CD14-positive monocyte (primary cell): ENCODE measurements around the gene CNTNAP2. TPM values are rescaled to one million over a fixed set of nuclear protein-coding genes. Genes with fewer than 3 reads are reported as not detected.

Experiments
- DNase-seq, 3 donors: peaks; one replicate each; pipeline ENCODE4 v3.0.0-alpha.2; 2011 to 2022
- H2AFZ ChIP-seq: 2 replicates; pipeline ENCODE4 v1.6.0; 2012; ENCODE audit warnings: mild to moderate bottlenecking, low read depth, low read length, inconsistent platforms; ENCODE audit not compliant: insufficient read depth, poor library complexity, severe bottlenecking
- H3K27ac ChIP-seq, 2 donors: 1 replicate in 1 of 2; 2 replicates in 1 of 2; pipeline ENCODE4 v1.5.1; 2012 to 2013; ENCODE audit warnings: low read length in 2 of 2, control low read depth in 1 of 2, inconsistent platforms in 1 of 2, low read depth in 1 of 2, mild to moderate bottlenecking in 1 of 2
- H3K27me3 ChIP-seq, 2 donors: one replicate each; pipeline versions ENCODE4 v1.6.0 to v1.6.1; 2011 to 2013; ENCODE audit warnings: low read length in 2 of 2; ENCODE audit not compliant: control insufficient read depth in 2 of 2, insufficient read depth in 2 of 2
- H3K36me3 ChIP-seq, 2 donors: replicated peaks in 1 of 2; 1 replicate in 1 of 2; 2 replicates in 1 of 2; pipeline versions ENCODE4 v1.5.1 to v1.6.1; 2012 to 2013; ENCODE audit warnings: low read length in 2 of 2, control low read depth in 1 of 2, inconsistent platforms in 1 of 2, mild to moderate bottlenecking in 1 of 2; ENCODE audit not compliant: insufficient read depth in 2 of 2, control insufficient read depth in 1 of 2
- H3K4me1 ChIP-seq, 2 donors: 1 replicate in 1 of 2; 2 replicates in 1 of 2; pipeline versions ENCODE4 v1.5.1 to v1.6.1; 2012 to 2013; ENCODE audit warnings: low read length in 2 of 2, control low read depth in 1 of 2, inconsistent platforms in 1 of 2, mild to moderate bottlenecking in 1 of 2, moderate library complexity in 1 of 2; ENCODE audit not compliant: insufficient read depth in 2 of 2, control insufficient read depth in 1 of 2
- H3K4me2 ChIP-seq: replicated peaks from 2 replicates; pipeline ENCODE3; 2012; ENCODE audit warnings: low read length, moderate library complexity, mild to moderate bottlenecking; ENCODE audit not compliant: poor library complexity, severe bottlenecking; ENCODE audit errors: extremely low read depth
- H3K4me3 ChIP-seq, 3 experiments: fragments of 200-600 bp in 1 of 3; sonication (generic) in 1 of 3; replicated peaks in 1 of 3; 1 replicate in 2 of 3; 2 replicates in 1 of 3; pipeline ENCODE4 v1.5.1; 2011 to 2013; ENCODE audit warnings: low read length in 3 of 3, mild to moderate bottlenecking in 3 of 3, control low read depth in 2 of 3, low read depth in 2 of 3, inconsistent platforms in 1 of 3, moderate library complexity in 1 of 3
- H3K79me2 ChIP-seq: 2 replicates; pipeline ENCODE4 v1.6.0; 2012; ENCODE audit warnings: mild to moderate bottlenecking, control low read depth, inconsistent platforms, low read length, moderate library complexity; ENCODE audit not compliant: insufficient read depth
- H3K9ac ChIP-seq: 2 replicates; pipeline ENCODE4 v1.6.0; 2017; ENCODE audit warnings: low read length, mild to moderate bottlenecking; ENCODE audit not compliant: insufficient read depth, poor library complexity, severe bottlenecking
- H3K9me3 ChIP-seq, 2 donors: replicated peaks in 1 of 2; 1 replicate in 1 of 2; 2 replicates in 1 of 2; pipeline versions ENCODE4 v1.5.1 to v1.6.1; 2012 to 2013; ENCODE audit warnings: low read length in 2 of 2, control low read depth in 1 of 2; ENCODE audit not compliant: control insufficient read depth in 1 of 2, insufficient read depth in 1 of 2
- H4K20me1 ChIP-seq: 2 replicates; pipeline ENCODE4 v1.6.0; 2012; ENCODE audit warnings: mild to moderate bottlenecking, low read length, control low read depth, moderate library complexity; ENCODE audit not compliant: insufficient read depth
- H3K27ac Mint-ChIP-seq, 7 donors: one replicate each; pipeline ENCODE4 v1.8.0; 2020; ENCODE audit warnings: mild to moderate bottlenecking in 7 of 7, mixed read lengths in 7 of 7, moderate library complexity in 6 of 7, inconsistent platforms in 2 of 7
- H3K27me3 Mint-ChIP-seq, 3 donors: one replicate each; pipeline ENCODE4 v1.8.0; 2021 to 2022; ENCODE audit warnings: low read depth in 3 of 3, mild to moderate bottlenecking in 3 of 3, mixed read lengths in 3 of 3, moderate library complexity in 3 of 3, inconsistent platforms in 1 of 3
- H3K36me3 Mint-ChIP-seq, 2 donors: one replicate each; pipeline ENCODE4 v1.8.0; 2020; ENCODE audit warnings: mixed read lengths in 2 of 2, inconsistent platforms in 1 of 2, mild to moderate bottlenecking in 1 of 2
- H3K4me1 Mint-ChIP-seq: one replicate; pipeline ENCODE4 v1.8.0; 2020; ENCODE audit warnings: mild to moderate bottlenecking, mixed read lengths
- H3K4me3 Mint-ChIP-seq, 2 donors: one replicate each; pipeline ENCODE4 v1.8.0; 2020; ENCODE audit warnings: mild to moderate bottlenecking in 2 of 2, mixed read lengths in 2 of 2, moderate library complexity in 1 of 2
- H3K9me3 Mint-ChIP-seq, 7 donors: one replicate each; pipeline ENCODE4 v1.8.0; 2020 to 2022; ENCODE audit warnings: mixed read lengths in 7 of 7, mild to moderate bottlenecking in 6 of 7, moderate library complexity in 6 of 7, inconsistent platforms in 2 of 7
- WGBS: methylation state at CpG from one replicate; pipeline ENCODE4 v1.1.5; 2013; ENCODE audit warnings: missing lambda C conversion rate; ENCODE audit not compliant: insufficient coverage; 5-methylcytosine and 5-hydroxymethylcytosine counted together
- intact Hi-C, 2 donors: fragments of 100-400 bp; cut with micrococcal nuclease; formaldehyde crosslinking; loops; one replicate each; pipeline versions ENCODE4 v1.15.0 to v1.15.1; 2023
- polyA plus RNA-seq, 3 donors: library from polyadenylated mRNA; depleted of rRNA in 1 of 3; unstranded in 2 of 3; stranded (reverse) in 1 of 3; fragments of 300-500 nt in 2 of 3; fragments of >200 nt in 1 of 3; fragmentation: Illumina TruSeq in 2 of 3; gene quantifications; 1 replicate in 2 of 3; 2 replicates in 1 of 3; pipeline ENCODE4 v1.2.3, GENCODE V29; 2012 to 2021
- TF ChIP-seq, protein P1 (sequence below): fragments of 200-600 bp; IDR thresholded peaks from one replicate; pipeline ENCODE4 v1.8.0; 2022; ENCODE audit warnings: antibody characterized with exemption, mild to moderate bottlenecking

The CNTNAP2 gene
- polyA plus RNA-seq, 3 donors, result 0.01 TPM; not detected in 2

DNA sequence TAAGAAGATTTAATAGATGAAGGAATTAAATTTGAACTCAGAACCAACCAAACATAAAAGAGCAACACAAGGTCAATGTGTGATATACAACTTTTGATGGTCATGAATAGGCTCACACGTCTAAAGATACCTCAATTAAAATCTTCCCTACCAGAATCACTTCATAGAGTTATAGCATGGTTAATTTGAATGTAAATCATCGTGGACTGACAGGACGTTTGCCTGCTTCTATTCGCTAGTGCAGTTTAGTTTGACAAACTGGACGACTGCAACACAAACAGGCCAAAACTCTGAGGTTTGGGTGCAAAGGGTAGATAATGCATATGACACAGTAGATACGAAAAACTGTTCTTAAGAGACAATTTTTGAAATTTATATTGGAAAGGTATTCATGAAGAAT is 32.5 kb upstream of the CNTNAP2 start:
- Mint-ChIP-seq H3K36me3 (no peaks in the 10 kb centered on the region), H3K9me3 (no peaks in the 10 kb centered on the region), H3K4me1 (no peaks in the 10 kb centered on the region), H3K4me3 (no peak overlapping the region), H3K27me3 (peaks cover 0 to 3% (median 1%) of the 10 kb centered on the region in 3 donors), H3K27ac (no peak overlapping the region)
- DNase-seq, result no peak
- Histone ChIP-seq H3K79me2 (no peaks in the 10 kb centered on the region), H3K9ac (no peak overlapping the region), H4K20me1 (no peaks in the 10 kb centered on the region), H3K4me3 (no peak overlapping the region), H3K27ac (no peak overlapping the region), H3K36me3 (no peaks in the 10 kb centered on the region), H3K4me1 (no peaks in the 10 kb centered on the region), H3K9me3 (no peaks in the 10 kb centered on the region), H2AFZ (no peak overlapping the region), H3K27me3 (no peaks in the 10 kb centered on the region), H3K4me2 (no peak overlapping the region)
- intact Hi-C loops, result no loop called here
- 97% methylated on average over 3 of the region's 6 CpGs for WGBS
- TF ChIP-seq, protein P1, sequence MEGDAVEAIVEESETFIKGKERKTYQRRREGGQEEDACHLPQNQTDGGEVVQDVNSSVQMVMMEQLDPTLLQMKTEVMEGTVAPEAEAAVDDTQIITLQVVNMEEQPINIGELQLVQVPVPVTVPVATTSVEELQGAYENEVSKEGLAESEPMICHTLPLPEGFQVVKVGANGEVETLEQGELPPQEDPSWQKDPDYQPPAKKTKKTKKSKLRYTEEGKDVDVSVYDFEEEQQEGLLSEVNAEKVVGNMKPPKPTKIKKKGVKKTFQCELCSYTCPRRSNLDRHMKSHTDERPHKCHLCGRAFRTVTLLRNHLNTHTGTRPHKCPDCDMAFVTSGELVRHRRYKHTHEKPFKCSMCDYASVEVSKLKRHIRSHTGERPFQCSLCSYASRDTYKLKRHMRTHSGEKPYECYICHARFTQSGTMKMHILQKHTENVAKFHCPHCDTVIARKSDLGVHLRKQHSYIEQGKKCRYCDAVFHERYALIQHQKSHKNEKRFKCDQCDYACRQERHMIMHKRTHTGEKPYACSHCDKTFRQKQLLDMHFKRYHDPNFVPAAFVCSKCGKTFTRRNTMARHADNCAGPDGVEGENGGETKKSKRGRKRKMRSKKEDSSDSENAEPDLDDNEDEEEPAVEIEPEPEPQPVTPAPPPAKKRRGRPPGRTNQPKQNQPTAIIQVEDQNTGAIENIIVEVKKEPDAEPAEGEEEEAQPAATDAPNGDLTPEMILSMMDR, result no peak

- Mint-ChIP-seq H3K4me3 (no peak overlapping the region), H3K27ac (no peak overlapping the region), H3K9me3 (no peaks in the 10 kb centered on the region), H3K4me1 (no peaks in the 10 kb centered on the region), H3K36me3 (no peaks in the 10 kb centered on the region), H3K27me3 (no peaks in the 10 kb centered on the region)
- H3K9ac ChIP-seq, result no peak overlapping the region
- TF ChIP-seq, protein P1, result peak; percentile 52
- H3K27me3 ChIP-seq, result no peaks in the 10 kb centered on the region
- WGBS, result no CpG with 5 or more reads among the region's 4 CpGs
- H3K27ac ChIP-seq, result no peak overlapping the region
- no peak overlapping the region for H3K4me2 ChIP-seq
- no peaks in the 10 kb centered on the region for H3K9me3 ChIP-seq
- H2AFZ ChIP-seq, result no peak overlapping the region
- H3K36me3 ChIP-seq, result no peaks in the 10 kb centered on the region
- intact Hi-C loops, result no loop called here
- H4K20me1 ChIP-seq, result no peaks in the 10 kb centered on the region
- H3K4me1 ChIP-seq, result no peaks in the 10 kb centered on the region
- DNase-seq, result no peak
- H3K79me2 ChIP-seq, result no peaks in the 10 kb centered on the region
- H3K4me3 ChIP-seq, result no peak overlapping the region
Measured at GRCh38 chr7:146090023-146090645, 26.5 kb upstream of the CNTNAP2 start.
